ENCODE measurements around the gene TMC1.

Gene TMC1

DNA sequence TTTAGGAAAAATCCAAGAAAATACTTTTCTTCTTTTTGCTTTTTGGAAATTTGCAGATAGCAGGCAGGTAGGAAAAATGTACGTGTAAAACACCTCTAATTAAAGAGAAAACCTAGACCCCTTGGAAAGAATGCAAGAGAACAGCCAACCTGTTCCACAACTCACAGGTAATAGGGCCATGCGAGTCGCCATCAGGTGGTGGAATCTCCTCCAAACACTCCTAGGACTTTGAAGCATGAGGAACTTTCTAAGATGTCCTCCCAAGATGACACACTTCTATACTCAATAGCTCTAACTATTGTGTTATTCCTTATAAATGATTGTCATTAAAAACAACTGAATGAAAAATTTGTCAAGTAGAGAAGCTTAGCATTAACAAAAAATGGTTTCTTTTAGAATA lies 174.0 kb downstream of the TMC1 start:
- no peak for DNase-seq
- TF ChIP-seq, protein P1, sequence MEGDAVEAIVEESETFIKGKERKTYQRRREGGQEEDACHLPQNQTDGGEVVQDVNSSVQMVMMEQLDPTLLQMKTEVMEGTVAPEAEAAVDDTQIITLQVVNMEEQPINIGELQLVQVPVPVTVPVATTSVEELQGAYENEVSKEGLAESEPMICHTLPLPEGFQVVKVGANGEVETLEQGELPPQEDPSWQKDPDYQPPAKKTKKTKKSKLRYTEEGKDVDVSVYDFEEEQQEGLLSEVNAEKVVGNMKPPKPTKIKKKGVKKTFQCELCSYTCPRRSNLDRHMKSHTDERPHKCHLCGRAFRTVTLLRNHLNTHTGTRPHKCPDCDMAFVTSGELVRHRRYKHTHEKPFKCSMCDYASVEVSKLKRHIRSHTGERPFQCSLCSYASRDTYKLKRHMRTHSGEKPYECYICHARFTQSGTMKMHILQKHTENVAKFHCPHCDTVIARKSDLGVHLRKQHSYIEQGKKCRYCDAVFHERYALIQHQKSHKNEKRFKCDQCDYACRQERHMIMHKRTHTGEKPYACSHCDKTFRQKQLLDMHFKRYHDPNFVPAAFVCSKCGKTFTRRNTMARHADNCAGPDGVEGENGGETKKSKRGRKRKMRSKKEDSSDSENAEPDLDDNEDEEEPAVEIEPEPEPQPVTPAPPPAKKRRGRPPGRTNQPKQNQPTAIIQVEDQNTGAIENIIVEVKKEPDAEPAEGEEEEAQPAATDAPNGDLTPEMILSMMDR (IDR thresholded peaks at IDR 0.05; ENCODE audit: low read depth, low read length): no peak
- Histone ChIP-seq H3K36me3 (no peaks in the 10 kb centered on the region), H3K27ac (no peak overlapping the region), H3K9me3 (ENCODE audit: severe bottlenecking) (no peaks in the 10 kb centered on the region), H3K27me3 (ENCODE audit: insufficient read depth, low read depth, severe bottlenecking) (no peaks in the 10 kb centered on the region), H3K4me3 (ENCODE audit: low read depth, low read length) (no peak overlapping the region)

DNA sequence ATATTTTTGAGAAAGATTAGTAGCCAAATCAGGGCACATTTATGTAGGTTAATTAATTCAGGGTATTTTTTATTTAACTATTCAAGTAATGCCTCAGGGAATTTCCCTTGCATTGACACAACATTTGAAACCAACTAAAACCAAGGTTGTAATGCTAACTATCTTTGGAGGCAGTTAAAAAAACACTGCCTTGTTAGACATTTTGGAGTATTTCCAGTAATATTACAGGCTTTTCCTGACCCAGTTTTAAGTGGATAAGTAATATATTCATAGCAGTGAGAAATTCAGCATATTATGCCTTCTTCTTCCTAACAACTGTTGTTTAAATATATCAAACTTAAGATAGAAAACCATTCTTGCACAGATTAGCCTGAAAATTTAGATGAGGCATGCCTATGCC lies 175.1 kb downstream of the TMC1 start:
- Histone ChIP-seq H3K36me3 (no peaks in the 10 kb centered on the region), H3K27ac (no peak overlapping the region), H3K4me3 (ENCODE audit: low read depth, low read length) (no peak overlapping the region), H3K27me3 (ENCODE audit: insufficient read depth, low read depth, severe bottlenecking) (no peaks in the 10 kb centered on the region), H3K9me3 (ENCODE audit: severe bottlenecking) (no peaks in the 10 kb centered on the region)
- TF ChIP-seq, protein P1 (IDR thresholded peaks at IDR 0.05; ENCODE audit: low read depth, low read length): no peak
- DNase-seq: no peak

DNA sequence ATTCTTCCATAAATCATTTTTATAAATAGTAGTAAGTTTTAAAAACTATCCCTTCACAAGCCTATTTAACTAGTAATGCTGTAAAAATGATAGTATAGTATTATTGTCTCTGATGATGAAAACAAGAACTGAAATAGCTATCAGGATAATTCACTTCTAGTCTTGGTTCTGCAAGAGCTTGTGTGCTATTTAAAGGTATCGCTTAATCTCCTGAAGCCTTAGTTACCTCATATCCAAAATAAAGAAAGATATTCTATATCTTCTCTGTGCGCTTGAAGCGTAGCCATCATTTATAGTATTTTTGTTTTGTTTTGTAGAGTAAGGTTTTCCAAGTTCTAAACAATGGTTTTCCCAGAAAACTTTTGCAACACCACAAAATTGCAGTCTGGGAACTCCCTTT lies 180.1 kb downstream of the TMC1 start:
- H3K36me3 ChIP-seq: no peaks in the 10 kb centered on the region
- no peaks in the 10 kb centered on the region for H3K9me3 ChIP-seq (ENCODE audit: severe bottlenecking)
- H3K27me3 ChIP-seq (ENCODE audit: insufficient read depth, low read depth, severe bottlenecking): no peaks in the 10 kb centered on the region
- TF ChIP-seq, protein P1 (IDR thresholded peaks at IDR 0.05; ENCODE audit: low read depth, low read length): no peak
- no peak overlapping the region for H3K4me3 ChIP-seq (ENCODE audit: low read depth, low read length)
- DNase-seq: no peak
- no peak overlapping the region for H3K27ac ChIP-seq

DNA sequence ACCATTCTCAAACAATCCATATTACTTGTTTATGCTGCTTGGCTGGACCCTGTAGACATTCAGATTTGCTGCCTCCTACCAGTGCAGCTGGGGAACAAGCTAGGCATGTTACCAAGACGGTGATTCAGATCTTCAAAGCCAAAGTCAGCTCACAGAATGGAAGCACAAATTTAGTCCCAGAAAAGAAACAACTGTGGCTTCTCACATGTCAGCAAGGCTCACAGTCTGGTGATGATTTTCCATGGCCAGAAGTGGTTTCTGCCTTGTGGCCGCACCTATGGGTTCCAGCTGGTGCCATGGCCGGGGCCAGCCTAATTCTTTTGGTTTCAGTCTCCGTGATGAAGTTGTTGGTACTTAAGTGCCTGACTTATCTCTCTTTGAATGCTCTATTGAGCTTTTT lies 182.2 kb downstream of the TMC1 start:
- no peak overlapping the region for H3K4me3 ChIP-seq (ENCODE audit: low read depth, low read length)
- TF ChIP-seq, protein P1 (IDR thresholded peaks at IDR 0.05; ENCODE audit: low read depth, low read length): no peak
- H3K27ac ChIP-seq: no peak overlapping the region
- no peaks in the 10 kb centered on the region for H3K9me3 ChIP-seq (ENCODE audit: severe bottlenecking)
- H3K36me3 ChIP-seq: no peaks in the 10 kb centered on the region
- H3K27me3 ChIP-seq (ENCODE audit: insufficient read depth, low read depth, severe bottlenecking): no peaks in the 10 kb centered on the region
- no peak for DNase-seq

DNA sequence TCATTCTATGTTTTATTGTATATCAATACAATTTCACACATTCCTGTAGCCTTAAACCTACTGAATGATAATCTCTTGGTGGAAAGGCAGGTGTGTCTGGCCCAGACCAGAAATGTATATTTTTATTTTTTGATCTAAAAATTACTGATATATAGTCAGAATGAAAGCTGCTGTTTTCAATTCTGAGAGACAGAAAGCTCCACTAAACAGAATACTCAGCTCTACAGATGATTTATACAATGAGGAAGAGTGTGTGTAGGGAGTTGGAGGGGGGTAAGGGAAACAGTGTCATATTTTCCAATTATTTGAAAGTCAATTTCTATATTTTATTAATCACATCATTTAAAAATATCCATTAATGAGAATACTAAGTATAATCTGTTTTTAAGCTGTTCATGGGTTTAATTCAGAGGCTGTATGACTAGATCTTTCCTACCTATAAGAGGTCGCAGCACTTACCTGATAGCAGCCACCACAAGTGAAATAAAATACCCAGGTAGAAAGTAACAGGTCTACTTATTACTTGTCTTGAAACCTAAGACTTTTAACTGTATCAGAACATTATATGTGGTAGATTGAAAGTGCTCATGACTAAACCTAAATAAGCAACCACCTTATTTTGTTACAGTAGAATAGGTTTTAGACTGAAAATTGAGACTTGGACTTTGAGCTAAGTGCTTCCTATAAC lies 183.4 kb downstream of the TMC1 start:
- Histone ChIP-seq H3K9me3 (ENCODE audit: severe bottlenecking) (no peaks in the 10 kb centered on the region), H3K36me3 (no peaks in the 10 kb centered on the region), H3K27ac (no peak overlapping the region), H3K27me3 (ENCODE audit: insufficient read depth, low read depth, severe bottlenecking) (no peaks in the 10 kb centered on the region), H3K4me3 (ENCODE audit: low read depth, low read length) (no peak overlapping the region)
- TF ChIP-seq, protein P1 (IDR thresholded peaks at IDR 0.05; ENCODE audit: low read depth, low read length): no peak
- DNase-seq: no peak

DNA sequence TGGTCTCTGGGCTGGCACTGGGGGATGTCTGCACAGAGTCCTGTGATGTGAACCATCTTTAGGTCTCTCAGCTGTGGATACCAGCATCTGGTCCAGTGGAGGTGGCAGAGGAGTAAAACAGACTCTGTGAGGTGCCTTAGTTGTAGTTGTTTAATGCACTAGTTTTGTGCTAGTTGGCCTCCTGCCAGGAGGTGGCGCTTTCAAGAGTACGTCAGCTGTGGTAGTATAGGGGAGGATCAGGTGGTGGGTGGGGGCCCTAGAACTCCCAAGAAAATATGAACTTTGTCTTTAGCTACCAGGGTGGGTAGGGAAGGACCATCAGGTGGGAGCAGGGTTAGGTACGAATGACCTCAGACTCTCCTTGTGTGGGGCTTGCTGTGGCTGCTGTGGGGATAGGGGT lies 197.1 kb downstream of the TMC1 start:
- Histone ChIP-seq H3K27ac (no peak overlapping the region), H3K4me3 (ENCODE audit: low read depth, low read length) (no peak overlapping the region), H3K27me3 (ENCODE audit: insufficient read depth, low read depth, severe bottlenecking) (no peaks in the 10 kb centered on the region), H3K9me3 (ENCODE audit: severe bottlenecking) (no peaks in the 10 kb centered on the region), H3K36me3 (no peaks in the 10 kb centered on the region)
- DNase-seq: peak; percentile 21
- TF ChIP-seq, protein P1 (IDR thresholded peaks at IDR 0.05; ENCODE audit: low read depth, low read length): no peak

Measured in WERI-Rb-1 (cell line).